ENCODE results near the gene ANKRD33B. TPM values are rescaled to one million over a fixed set of nuclear protein-coding genes. Genes with fewer than 3 reads are reported as not detected.

ANKRD33B gene
- total RNA-seq, 1 donor = 10.8 TPM

Small RNA genes lying within 50 kb of the gene (small RNA-seq; reads per million reads assigned to genes)
- not detected for gene AC012629.4
- gene AC112200.1 = not detected

Other genes with a start within 250 kb of the ANKRD33B start
- 80.0 TPM for gene MARCHF6, start 210.4 kb upstream of the ANKRD33B start, total RNA-seq
- gene ROPN1L, start 122.2 kb upstream of the ANKRD33B start, total RNA-seq = 1.9 TPM
- gene DAP, start 197.2 kb downstream of the ANKRD33B start, total RNA-seq = 23.4 TPM

All from hematopoietic multipotent progenitor cell (in vitro differentiated cells).